Ammon's horn (tissue), 1 donor: Measurements from ENCODE around the gene NAGS.
"Not testable (repeated sequence)": the region's sequence is repeated elsewhere in the genome, so short reads cannot be mapped to it uniquely, and the experiment has no call there.

ENCODE experiments used
- DNase-seq: peaks from one replicate; pipeline ENCODE4 v3.0.0-alpha.2; 2016; ENCODE audit warnings: low spot score

NAGS gene, protein sequence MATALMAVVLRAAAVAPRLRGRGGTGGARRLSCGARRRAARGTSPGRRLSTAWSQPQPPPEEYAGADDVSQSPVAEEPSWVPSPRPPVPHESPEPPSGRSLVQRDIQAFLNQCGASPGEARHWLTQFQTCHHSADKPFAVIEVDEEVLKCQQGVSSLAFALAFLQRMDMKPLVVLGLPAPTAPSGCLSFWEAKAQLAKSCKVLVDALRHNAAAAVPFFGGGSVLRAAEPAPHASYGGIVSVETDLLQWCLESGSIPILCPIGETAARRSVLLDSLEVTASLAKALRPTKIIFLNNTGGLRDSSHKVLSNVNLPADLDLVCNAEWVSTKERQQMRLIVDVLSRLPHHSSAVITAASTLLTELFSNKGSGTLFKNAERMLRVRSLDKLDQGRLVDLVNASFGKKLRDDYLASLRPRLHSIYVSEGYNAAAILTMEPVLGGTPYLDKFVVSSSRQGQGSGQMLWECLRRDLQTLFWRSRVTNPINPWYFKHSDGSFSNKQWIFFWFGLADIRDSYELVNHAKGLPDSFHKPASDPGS

DNA sequence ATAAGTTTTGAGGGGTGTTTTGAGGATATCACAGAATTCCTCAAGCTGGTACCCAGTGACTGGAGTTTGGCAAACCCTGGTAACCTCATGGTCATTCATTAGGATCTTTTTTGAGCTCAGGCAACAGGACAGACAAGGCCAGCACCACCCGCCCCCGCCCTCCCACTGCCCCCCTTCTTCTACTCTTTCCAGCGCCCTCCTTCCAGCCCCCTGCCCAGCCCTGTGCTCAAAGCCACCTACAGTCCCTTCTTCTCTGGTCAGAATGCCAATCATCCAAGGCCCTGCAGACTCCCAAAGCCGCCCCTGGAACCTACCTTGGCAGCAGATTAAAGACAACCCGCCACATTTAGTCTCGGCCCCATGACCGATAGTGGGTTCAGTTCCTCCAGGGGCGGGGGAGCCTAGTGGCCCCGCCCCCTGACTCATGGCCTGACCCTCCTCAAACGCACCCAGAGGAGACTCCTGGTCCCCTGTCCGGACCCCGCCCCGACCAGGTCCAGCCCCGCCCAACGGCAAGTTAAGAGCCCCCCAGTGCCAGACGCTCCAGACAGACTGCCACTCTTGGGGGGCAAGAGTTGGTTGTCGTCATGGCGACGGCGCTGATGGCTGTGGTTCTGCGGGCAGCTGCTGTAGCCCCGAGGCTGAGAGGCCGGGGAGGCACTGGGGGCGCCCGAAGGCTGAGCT is at the start of gene NAGS:
Gene NAGS (plus strand): TSS at position 546 of the 684 bp plus-strand sequence. CDS start 42 bp downstream, at position 588.
- DNase-seq = no peak

DNA sequence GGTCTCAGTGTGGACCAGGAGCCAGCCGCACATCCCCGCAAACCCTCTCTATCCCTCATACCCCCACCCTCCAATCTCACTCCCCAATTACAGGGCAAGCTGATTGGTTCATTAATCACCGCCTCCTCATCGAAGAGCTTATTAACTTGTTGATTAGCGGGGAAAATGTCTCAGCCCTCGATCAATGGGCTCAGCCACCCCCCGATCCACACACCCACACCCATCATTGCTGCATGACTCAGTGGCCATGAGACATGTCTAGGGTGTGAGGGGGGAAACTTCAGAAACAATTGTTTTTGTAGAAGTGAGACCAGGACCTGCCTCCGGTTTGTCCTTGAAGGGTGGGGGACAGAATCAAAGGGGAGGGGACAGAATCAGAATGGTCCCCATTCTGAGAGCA is 48.2 kb upstream of the NAGS start:
- DNase-seq = no peak

DNA sequence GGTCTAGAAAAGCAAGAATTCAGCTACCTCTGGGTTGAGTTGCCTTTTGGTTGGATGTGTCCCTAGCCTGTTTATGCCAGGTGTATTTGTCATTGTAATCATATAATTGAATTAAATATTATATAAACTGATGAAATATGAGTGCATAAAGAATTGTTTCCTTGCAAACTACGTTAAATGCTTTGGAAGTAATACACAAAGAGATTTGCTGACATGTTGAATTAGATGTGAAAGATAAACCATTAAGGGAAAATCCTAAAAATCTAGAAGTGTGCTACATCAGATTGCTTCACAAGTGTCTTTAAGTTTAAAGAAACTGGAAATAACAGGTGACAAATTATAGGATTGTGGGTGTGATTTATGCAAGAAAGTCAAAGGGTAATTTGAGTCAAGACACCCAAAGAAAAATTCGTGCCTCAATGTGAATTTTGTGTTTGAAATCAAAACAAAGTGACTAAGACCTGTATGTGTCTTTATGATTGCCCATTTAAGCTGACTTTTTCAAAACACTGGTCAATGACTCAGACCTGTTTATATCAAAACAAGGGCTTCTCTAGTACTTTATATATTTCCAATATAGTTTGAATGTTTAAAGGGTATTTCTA is 45.6 kb upstream of the NAGS start:
- no peak for DNase-seq

DNA sequence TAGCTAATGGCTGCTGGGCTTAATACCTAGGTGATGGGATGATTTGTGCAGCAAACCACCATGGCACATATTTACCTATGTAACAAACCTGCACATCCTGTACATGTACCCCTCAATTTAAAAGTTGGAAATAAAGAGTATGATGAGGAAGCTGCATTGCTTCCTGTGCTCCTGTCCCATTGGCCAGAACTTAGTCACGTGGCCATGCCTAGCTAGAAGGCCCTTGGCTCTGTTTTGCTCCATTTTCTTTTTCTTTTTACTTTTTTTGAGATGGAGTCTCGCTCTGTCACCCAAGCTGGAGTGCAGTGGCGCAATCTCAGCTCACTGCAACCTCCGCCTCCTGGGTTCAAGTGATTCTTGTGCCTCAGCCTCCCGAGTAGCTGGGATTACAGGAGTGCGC is 43.1 kb upstream of the NAGS start:
- not testable (repeated sequence) for DNase-seq

DNA sequence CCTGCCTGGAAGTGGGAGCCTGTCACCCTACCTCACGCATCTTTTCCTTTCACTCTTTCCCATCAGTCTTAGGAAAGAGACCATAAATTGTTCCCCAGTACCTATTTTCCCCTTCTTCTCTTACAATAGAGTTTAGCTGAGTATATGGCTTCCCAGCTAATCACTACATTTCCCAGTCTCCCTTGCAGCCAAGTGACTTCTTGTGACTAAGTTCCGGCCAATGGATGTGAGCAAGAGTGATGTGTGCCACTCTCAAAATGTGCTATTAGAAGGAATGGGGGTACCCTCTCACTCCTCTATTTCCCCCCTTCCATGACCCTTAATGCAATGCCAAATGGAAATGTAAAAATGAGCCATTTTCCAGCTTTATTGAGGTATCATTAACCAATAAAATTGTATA is 42.5 kb upstream of the NAGS start:
- no peak for DNase-seq

DNA sequence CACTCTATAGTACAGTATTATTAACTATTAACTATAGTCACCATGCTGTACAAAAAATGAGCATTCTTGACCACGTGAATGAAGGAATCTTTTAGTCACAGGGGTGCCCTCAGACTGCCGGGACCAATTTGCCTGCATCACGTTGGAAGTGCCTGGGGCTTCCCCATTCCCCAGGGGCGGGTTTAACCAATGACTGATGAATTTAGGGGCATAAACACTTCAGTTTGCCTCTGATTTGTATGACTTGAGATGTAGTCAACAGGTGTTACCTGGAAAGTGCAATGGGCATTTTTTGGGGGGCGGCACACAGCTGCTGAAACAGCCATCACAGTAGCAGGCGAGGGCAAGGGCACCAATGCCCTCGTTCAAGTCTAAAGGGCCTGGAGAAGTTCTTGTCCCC is 41.9 kb upstream of the NAGS start:
- no peak for DNase-seq

DNA sequence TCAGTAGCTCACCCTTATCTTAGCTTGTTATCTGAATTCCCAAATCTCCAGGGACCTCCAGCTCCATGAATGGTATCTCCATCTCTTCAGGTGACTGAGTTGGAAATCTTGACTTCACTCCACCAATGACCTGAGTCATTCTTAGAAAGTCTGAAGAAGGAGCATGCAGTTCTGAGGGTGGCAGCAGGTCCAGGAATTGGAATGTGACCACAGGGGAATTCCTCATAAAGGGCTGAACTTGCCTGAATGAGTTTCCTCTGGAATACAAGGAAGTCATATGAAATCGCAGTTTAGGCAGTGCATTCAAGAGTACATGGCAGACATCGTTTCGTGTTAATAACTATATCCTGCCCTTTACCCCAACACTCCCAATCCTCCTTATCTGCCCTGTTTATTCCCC is 38.1 kb upstream of the NAGS start:
- DNase-seq = no peak

DNA sequence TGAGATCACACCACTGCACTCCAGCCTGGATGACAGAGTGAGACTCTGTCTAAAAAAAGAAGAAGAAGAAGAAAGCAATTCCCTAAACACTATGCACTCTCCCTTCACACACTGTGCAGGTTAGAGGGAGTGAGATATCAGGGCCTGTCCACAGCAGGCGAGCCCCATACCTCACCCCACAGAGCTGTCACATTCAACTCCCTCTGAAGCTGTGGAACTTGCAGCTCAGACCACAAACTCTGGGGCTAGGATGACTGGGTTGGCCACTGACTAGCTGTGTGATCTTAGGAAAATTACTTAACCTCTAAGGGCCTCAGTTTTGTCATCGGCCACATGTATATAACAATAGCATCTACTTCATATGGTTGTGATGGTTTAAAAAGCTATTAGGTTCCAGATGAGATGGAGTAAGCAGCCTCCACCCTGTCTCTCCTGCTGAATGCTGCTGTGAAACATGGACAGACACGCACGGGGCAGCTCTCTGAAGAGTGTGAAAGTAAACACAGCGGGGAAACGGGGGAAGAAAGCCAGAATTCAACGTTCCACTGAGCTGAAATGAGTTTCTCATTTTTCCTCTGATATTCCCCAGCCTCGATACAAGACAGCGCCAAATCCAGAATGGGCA is 37.1 kb upstream of the NAGS start:
- no peak for DNase-seq

DNA sequence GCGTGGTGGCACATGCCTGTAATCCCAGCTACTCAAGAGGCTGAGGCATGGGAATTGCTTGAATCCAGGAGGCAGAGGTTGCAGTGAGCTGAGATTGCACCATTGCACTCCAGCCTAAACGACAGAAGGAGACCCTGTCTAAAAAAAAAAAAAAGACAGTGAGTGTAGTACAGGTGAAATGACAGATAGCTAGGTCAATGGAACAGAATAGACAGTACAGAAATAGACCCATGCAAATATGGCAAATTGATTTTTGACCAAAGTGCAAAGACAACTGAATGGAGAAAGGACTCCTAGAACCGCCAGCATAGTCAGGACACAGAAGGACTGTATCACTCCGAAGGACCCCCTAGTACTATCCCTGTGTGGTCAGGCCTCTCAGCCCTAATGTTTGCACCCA is 34.1 kb upstream of the NAGS start:
- no peak for DNase-seq

DNA sequence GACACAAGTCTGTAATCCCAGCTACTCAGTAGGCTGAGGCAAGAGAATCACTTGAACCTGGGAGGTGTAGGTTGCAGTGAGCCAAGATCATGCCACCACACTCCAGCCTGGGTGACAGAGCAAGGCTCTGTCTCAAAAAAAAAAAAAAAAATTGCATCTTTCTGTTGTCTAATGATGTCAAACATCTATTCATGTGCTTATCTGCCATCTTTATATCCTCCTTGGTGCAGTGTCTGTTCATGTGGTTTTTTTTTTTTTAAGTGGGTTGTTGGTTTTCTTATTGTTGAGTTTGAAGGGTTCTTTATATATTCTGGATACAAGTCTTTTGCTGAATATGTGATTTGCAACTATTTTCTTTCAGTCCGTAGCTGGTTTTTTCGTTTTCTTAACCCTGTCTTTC is 33.0 kb upstream of the NAGS start:
- not testable (repeated sequence) for DNase-seq

DNA sequence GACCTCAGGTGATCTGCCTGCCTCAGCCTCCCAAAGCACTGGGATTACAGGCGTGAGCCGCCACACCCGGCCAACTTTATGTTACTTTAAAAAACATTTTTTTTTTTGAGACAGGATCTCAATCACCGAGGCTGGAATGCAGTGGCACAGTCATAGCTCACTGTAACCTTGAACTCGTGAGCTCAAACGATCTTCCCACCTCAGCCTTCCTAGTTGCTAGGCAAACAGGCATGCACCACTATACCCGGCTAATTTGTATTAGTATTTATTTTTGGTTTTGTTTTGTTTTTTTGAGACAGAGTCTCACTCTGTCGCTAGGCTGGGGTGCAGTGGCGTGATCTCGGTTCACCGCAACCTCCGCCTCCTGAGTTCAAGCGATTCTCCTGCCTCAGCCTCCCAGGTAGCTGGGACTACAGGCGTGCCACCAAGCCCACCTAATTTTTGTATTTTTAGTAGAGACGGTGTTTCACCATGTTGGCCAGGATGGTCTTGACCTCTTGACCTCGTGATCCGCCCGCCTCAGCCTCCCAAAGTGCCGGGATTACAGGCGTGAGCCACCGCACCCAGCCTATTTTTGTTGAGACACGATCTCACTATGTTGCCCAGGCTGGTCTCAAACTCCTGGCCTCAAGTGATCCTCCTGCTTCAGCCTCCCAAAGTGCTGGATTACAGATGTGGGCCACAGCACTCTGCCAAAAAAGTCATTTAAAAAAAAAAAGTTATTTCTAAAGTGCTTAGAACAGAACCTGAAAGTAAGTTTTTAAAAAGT is 31.8 kb upstream of the NAGS start:
- not testable (repeated sequence) for DNase-seq

DNA sequence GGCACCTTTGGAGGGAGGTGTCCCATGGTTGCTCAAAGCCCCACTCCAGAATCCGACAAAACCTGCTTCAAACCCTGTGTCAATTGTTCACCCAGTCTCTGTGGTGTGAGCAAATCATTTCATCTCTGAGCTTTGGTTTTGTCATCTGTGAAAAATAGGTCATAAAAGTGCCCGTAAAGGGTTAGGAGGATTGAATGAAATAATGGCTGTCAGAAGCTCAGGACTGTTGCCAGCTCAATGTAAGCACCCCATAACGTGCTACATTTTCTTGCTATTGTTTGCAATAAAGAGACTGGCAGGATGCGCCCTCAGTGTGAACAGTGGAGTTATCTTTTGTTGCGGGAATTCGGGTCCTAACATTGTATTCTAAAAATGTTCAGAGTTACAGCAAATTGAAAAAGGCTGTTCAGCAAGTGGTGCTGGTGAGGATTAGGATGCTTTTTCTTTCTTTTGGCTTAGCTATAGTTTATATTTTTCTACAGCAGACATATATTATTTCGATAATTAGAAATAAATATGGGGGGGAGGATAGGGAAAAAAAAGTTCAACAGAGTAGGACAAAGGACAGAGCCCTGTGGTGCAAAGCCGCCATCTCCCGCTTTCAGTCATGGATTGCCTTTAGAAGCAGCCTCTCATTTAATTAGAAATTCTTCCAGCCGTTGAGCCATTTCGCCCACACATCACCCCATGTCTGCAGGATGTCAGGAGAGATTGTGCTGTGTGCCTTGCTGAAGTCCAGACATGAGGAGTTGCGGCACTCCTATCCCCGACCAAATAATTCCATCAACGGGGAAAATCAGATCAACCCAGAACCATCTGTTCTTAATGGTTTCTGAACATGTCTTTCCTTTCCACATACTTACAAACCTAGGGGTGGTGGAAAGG is 29.8 kb upstream of the NAGS start:
- no peak for DNase-seq

DNA sequence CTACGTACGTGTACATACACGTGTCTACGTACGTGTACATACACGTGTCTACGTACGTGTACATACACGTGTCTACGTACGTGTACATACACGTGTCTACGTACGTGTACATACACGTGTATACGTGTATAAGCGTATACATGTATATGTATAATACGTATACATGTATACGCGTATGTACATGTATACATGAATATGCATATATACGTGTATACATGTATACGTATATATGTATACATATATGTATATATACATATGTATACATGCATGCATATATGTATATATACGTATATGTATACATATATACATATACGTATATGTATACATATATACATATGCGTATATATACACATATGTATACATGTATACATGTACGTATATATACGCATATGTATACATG is 28.5 kb upstream of the NAGS start:
- DNase-seq = no peak

DNA sequence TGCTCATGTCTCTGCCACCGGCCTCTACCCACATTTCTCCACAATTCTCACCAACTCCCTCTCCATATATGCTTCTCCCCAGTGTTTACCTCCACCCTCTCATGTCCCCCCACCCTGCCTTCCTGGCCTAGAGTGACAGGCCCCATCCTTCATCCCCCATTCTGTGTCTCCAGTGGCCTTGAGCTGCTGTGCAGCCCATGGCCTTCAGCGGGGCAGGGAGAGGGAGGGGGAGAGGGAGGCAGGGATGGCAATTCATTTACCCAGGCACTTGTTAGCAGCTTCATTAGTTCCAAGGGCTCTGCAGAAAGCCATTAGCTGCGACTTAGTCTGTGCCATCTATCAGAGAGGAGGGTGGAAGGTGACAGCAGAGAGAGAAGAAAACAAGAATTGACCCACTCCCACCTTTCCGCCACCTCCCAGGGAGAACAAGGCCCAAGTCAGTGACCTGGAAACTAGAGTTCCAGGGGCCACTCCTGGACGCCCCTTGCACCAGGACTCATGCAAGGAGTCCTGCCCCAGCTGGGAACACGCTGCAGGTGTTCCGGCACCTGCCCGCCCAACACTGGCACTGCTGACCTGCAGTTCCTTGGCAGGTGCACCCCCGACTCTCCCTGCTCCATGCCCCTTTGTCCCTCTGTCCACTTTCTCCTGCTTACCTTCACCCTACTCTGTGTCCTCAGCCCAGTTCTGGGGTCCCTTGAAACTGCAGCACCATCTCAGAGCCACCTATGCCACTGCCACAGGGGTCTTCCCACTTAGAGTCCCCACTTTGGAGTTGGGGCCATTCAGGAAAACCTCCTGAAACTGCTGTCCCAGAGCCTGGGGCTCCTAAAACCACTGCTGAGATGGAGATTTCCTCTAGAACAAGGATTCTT is 27.2 kb upstream of the NAGS start:
- no peak for DNase-seq

DNA sequence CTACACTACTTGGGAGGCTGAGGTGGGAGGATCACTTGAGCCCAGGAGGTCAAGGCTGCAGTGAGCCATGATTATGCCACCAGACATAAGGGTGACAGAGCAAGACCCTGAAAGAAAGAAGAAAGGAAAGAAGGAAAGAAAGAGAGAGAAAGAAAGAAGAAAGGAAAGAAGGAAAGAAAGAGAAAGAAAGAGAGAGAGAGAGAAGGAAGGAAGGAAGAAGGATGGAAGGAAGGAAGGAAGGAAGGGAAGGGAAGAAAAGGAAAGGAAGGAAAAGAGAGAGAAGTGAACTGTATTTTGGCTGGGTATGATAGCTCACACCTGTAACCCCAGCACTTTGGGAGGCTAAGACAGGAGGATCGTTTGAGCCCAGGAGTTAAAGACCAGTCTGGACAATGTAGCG is 26.3 kb upstream of the NAGS start:
- no peak for DNase-seq

DNA sequence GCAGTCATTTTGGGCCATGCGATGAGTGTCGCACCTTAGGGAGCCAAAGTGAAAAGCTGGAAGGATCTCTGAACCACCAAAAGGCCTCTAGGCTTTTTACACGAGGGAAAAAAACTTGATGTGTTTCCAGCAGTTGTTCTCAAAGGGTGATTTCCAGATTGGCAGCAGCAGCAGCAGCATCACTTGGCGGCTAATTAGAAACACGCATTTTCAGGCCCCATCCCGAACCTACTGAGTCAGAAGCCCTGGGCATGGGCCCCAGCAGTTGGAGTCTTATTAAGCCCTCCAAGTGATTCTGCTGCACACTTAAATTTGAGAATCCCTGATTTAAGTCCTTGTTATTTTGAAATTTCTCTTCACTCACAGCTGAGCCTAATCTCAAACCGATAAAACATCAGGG is 25.4 kb upstream of the NAGS start:
- no peak for DNase-seq

DNA sequence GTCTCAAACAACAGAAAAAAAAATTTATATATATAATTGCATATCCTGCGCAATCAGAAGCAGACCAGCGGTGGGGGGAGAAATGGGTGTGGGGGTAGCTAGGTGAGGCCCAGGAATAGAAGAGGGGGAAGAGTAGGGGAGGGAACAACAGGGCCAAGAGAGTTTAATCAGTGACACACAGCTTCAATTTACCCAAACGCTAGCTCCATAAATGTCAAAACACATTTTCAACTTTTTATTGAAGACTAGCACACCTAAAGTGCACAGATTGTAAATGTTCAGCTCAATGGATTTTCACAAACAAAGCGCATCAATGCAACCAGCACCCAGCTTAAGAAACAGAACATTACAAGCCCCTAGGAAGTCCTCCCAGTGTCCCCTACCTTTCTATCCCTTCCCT is 24.8 kb upstream of the NAGS start:
- DNase-seq = no peak

DNA sequence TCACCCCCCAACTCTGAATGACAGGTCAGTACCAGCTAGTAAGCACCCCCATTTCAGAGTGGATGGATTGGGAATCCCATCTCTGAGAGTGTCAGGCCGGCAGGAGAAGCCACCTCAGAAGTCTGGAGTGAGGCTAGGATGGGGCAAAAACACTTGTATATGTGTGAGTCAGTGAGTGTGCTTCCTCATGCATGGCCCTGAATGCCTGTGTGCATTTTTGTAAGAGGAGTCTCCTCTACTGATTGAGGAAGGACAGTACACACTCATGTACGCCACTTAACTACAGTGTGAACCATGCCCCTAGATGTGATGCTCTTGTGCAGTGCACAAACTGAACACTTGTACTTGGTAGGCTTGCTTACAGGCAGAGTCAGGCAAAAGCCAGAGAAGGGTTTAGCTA is 22.3 kb upstream of the NAGS start:
- no peak for DNase-seq

DNA sequence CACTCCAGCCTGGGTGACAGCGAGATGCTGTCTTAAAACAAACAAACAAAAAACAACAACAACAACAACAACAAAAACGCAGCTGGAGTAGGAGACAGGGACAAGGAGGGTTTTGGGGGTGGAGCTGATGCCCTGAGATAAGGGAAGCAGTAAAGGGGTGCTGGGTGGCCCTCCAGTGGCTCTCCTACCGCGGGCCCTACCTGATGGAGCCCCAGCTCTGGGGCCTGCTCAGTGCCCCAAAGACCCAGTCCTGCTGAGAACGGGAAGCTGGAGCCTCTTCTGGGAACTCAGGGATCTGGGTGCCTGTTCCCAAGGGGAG is 21.3 kb upstream of the NAGS start:
- DNase-seq = no peak
